ENCODE data around the gene MAP3K6. TPM values are rescaled to one million over a fixed set of nuclear protein-coding genes. Genes with fewer than 3 reads are reported as not detected.

The MAP3K6 gene
- total and polyA plus RNA-seq, 2 of the 13 experiments (the other 11 are each of a cell fraction or from before 2014, with no cell fraction given): 2.7 to 3.2 TPM

GRCh38 chr1:27341525-27342252 is 25.1 kb downstream of the MAP3K6 start, which contains the start of gene SYTL1 (continued):
- TF ChIP-seq YEATS2 (CRISPR knock-in tag; IDR thresholded peaks at IDR 0.05; ENCODE audit: borderline replicate concordance) (peak; percentile 62; the same call in 1 of the 2 replicates), ZFP90 (CRISPR knock-in tag; IDR thresholded peaks at IDR 0.05; ENCODE audit: borderline replicate concordance) (no peak), CEBPZ (IDR thresholded peaks at IDR 0.05; ENCODE audit: low read length) (no peak), IKZF5 (CRISPR knock-in tag; IDR thresholded peaks at IDR 0.05) (no peak), TAF1 (CRISPR knock-in tag; IDR thresholded peaks at IDR 0.05) (peak; percentile 51; the same call in 1 of the 2 replicates), ETV6 (CRISPR knock-in tag; conservative IDR thresholded peaks at IDR 0.05) (0 out of 2 replicates have a peak, but pooled peaks have one; percentile 64), ATRX (CRISPR knock-in tag; IDR thresholded peaks at IDR 0.05; ENCODE audit: borderline replicate concordance) (no peak), NFATC3 (CRISPR knock-in tag; IDR thresholded peaks at IDR 0.05) (no peak), ZNF619 (CRISPR knock-in tag; IDR thresholded peaks at IDR 0.05) (no peak), POGZ (CRISPR knock-in tag; IDR thresholded peaks at IDR 0.05) (no peak), ZFP41 (CRISPR knock-in tag; IDR thresholded peaks at IDR 0.05; ENCODE audit: borderline replicate concordance) (no peak), CHD4 (IDR thresholded peaks at IDR 0.05; ENCODE audit: borderline replicate concordance, low read length) (no peak), ZNF563 (CRISPR knock-in tag; IDR thresholded peaks at IDR 0.05) (0 out of 2 replicates have a peak, but pooled peaks have one; percentile 32), ZNF609 (CRISPR knock-in tag; IDR thresholded peaks at IDR 0.05; ENCODE audit: borderline replicate concordance) (no peak), ZNF549 (CRISPR knock-in tag; IDR thresholded peaks at IDR 0.05) (no peak), MTERF4 (CRISPR knock-in tag; IDR thresholded peaks at IDR 0.05) (no peak), ZNF746 (CRISPR knock-in tag; IDR thresholded peaks at IDR 0.05) (no peak), KDM1A (CRISPR knock-in tag; IDR thresholded peaks at IDR 0.05) (no peak), BATF2 (CRISPR knock-in tag; IDR thresholded peaks at IDR 0.05) (no peak)
